K562 (cell line): Measurements from ENCODE around the gene MAGIX. TPM values are rescaled to one million over a fixed set of nuclear protein-coding genes. Genes with fewer than 3 reads are reported as not detected.

ENCODE experiments used
- ATAC-seq: fragments of 200-7000 bp; cut with Tn5 transposase; 3 replicates; pipeline ENCODE4 v1.9.1; 2020; ENCODE audit warnings: moderate library complexity
- BruUV-seq: library from RNA; stranded (reverse); fragments of 400-500 nt; replicated peaks from 2 replicates; lab custom pipeline; 2021; lab: Mats Ljungman, UMichigan
- CTCF ChIA-PET: fragments of 300-600 bp; formaldehyde crosslinking; extraction: SDS; loops from one replicate; lab custom pipeline; 2021; ENCODE audit warnings: low intra/inter-chr PET ratio; lab: Yijun Ruan, JAX
- POLR2A ChIA-PET: fragments of 300-600, 350-650 bp; sonication (Branson Sonifier 250); formaldehyde crosslinking; extraction: SDS; loops from one replicate; lab custom pipeline; 2021; ENCODE audit warnings: antibody characterized with exemption, inconsistent platforms; lab: Yijun Ruan, JAX
- DNase-seq, 4 experiments: peaks; one replicate each; pipeline versions ENCODE4 v3.0.0 to v3.0.0-alpha.2; 2011 to 2018; ENCODE audit warnings: low spot score in 3 of 4, mixed read lengths in 3 of 4; ENCODE audit errors: extremely low read depth in 1 of 4
- FAIRE-seq: peaks from 2 replicates; lab custom pipeline; 2011; peaks lifted over from hg19 to GRCh38; lab: Jason Lieb, UNC
- H2AFZ ChIP-seq: 2 replicates; pipeline ENCODE4 v1.6.0; 2011; ENCODE audit warnings: low read depth, low read length, control low read depth, inconsistent platforms
- H3K27ac ChIP-seq: fragments of 200-600 bp; 3 replicates; pipeline ENCODE4 v1.8.0; 2011; ENCODE audit warnings: low read depth, mild to moderate bottlenecking, control low read depth, inconsistent platforms, low read length, moderate library complexity, mixed read lengths; ENCODE audit errors: extremely low read depth
- H3K27me3 ChIP-seq, 2 experiments: fragments of 300-600 bp in 1 of 2; 2 replicates in 1 of 2; 3 replicates in 1 of 2; pipeline versions ENCODE4 v1.6.0 to v1.8.0; 2011; ENCODE audit warnings: inconsistent platforms in 2 of 2, low read length in 2 of 2, mild to moderate bottlenecking in 1 of 2, mixed read lengths in 1 of 2, moderate library complexity in 1 of 2; ENCODE audit not compliant: control insufficient read depth in 2 of 2, insufficient read depth in 2 of 2
- H3K36me3 ChIP-seq: fragments of 300-600 bp; 3 replicates; pipeline ENCODE4 v1.8.0; 2011; ENCODE audit warnings: mild to moderate bottlenecking, low read length, inconsistent platforms; ENCODE audit not compliant: control insufficient read depth, insufficient read depth
- H3K4me1 ChIP-seq, 2 experiments: fragments of 200-600 bp in 1 of 2; replicated peaks in 1 of 2; 2 replicates in 1 of 2; 3 replicates in 1 of 2; pipeline versions ENCODE4 v1.5.1 to v1.8.0; 2011; ENCODE audit warnings: inconsistent platforms in 2 of 2, low read length in 2 of 2, mild to moderate bottlenecking in 1 of 2, mixed read lengths in 1 of 2, moderate library complexity in 1 of 2; ENCODE audit not compliant: control insufficient read depth in 2 of 2, insufficient read depth in 2 of 2
- H3K4me2 ChIP-seq: 2 replicates; pipeline ENCODE4 v1.6.1; 2011; ENCODE audit warnings: low read length, control low read depth, inconsistent platforms, mixed read lengths; ENCODE audit not compliant: insufficient read depth
- H3K4me3 ChIP-seq: fragments of 200-600 bp; sonication (generic), shearing (Covaris generic); 2 replicates; pipeline ENCODE4 v1.5.1; 2016; ENCODE audit warnings: control low read depth, inconsistent platforms
- H3K79me2 ChIP-seq: fragments of 200-600 bp; 3 replicates; pipeline ENCODE4 v1.8.0; 2011; ENCODE audit warnings: low read length, inconsistent platforms; ENCODE audit not compliant: control insufficient read depth, insufficient read depth
- H3K9ac ChIP-seq, 2 experiments: 2 replicates each; pipeline versions ENCODE4 v1.6.0 to v1.6.1; 2011; ENCODE audit warnings: low read depth in 2 of 2, low read length in 2 of 2, control low read depth in 1 of 2, inconsistent platforms in 1 of 2, mild to moderate bottlenecking in 1 of 2, mixed read lengths in 1 of 2; ENCODE audit not compliant: insufficient read depth in 1 of 2
- H3K9me1 ChIP-seq: one replicate; pipeline ENCODE4 v1.6.0; 2011; ENCODE audit warnings: inconsistent platforms, mild to moderate bottlenecking, low read length, moderate library complexity; ENCODE audit not compliant: control insufficient read depth, insufficient read depth
- H3K9me3 ChIP-seq: replicated peaks from 2 replicates; pipeline ENCODE4 v1.5.1; 2011; ENCODE audit warnings: low read depth, low read length, inconsistent platforms; ENCODE audit not compliant: control insufficient read depth, insufficient read depth
- H4K20me1 ChIP-seq: replicated peaks from 2 replicates; pipeline ENCODE4 v1.6.1; 2011; ENCODE audit warnings: low read length, inconsistent platforms, mixed read lengths; ENCODE audit not compliant: control insufficient read depth, insufficient read depth
- ADNP ChIP-seq: fragments of 200-800 bp; sonication (Bioruptor generic); IDR thresholded peaks from 2 replicates; pipeline ENCODE4 v1.6.1; 2016; ENCODE audit warnings: missing genetic modification characterization, missing compliant biosample characterization
- BRD9 ChIP-seq: fragments of 450-650 bp; IDR thresholded peaks from 2 replicates; pipeline ENCODE4 v1.6.1; 2018; ENCODE audit warnings: low read depth; ENCODE audit not compliant: partially characterized antibody
- CREB5 ChIP-seq: fragments of 250-450 bp; sonication (Bioruptor Pico); IDR thresholded peaks from 2 replicates; pipeline ENCODE4 v1.5.0; 2020; ENCODE audit warnings: mild to moderate bottlenecking
- CXXC5 ChIP-seq: fragments of 250-450 bp; sonication (Bioruptor Pico); IDR thresholded peaks from 2 replicates; pipeline ENCODE4 v1.8.0; 2022; ENCODE audit warnings: inconsistent platforms, mild to moderate bottlenecking, moderate library complexity
- EZH2 ChIP-seq: IDR thresholded peaks from 2 replicates; pipeline ENCODE4 v1.6.1; 2012; ENCODE audit warnings: low read depth, mild to moderate bottlenecking, inconsistent platforms, low read length, borderline replicate concordance
- HSF4 ChIP-seq: fragments of 250-450 bp; sonication (Bioruptor Pico); IDR thresholded peaks from 2 replicates; pipeline ENCODE4 v2.1.2; 2022; ENCODE audit warnings: mild to moderate bottlenecking, moderate library complexity, borderline replicate concordance
- ILF3 ChIP-seq: fragments of 450-650 bp; IDR thresholded peaks from 2 replicates; pipeline ENCODE4 v1.6.1; 2018; ENCODE audit warnings: antibody characterized with exemption, mild to moderate bottlenecking, moderate library complexity, borderline replicate concordance
- KAT8 ChIP-seq: fragments of 450-650 bp; IDR thresholded peaks from 2 replicates; pipeline ENCODE4 v1.6.1; 2016; ENCODE audit warnings: low read depth, mild to moderate bottlenecking
- RB1 ChIP-seq: fragments of 450-650 bp; IDR thresholded peaks from 2 replicates; pipeline ENCODE4 v1.6.1; 2017; ENCODE audit warnings: low read depth, mild to moderate bottlenecking
- RBBP5 ChIP-seq: fragments of 200-600 bp; sonication (generic); IDR thresholded peaks from 2 replicates; pipeline ENCODE4 v1.6.1; 2012; ENCODE audit warnings: borderline replicate concordance, mild to moderate bottlenecking, low read length, control low read depth, inconsistent platforms; ENCODE audit not compliant: insufficient read depth, poor library complexity, severe bottlenecking
- RBM15 ChIP-seq: fragments of 200-400 bp; formaldehyde crosslinking; IDR thresholded peaks from 2 replicates; pipeline ENCODE4 v1.6.1; 2018; ENCODE audit warnings: mild to moderate bottlenecking, low read length, moderate library complexity; ENCODE audit not compliant: insufficient read depth
- SAP30 ChIP-seq: fragments of 200-600 bp; sonication (generic); IDR thresholded peaks from 2 replicates; pipeline ENCODE4 v1.6.1; 2012; ENCODE audit warnings: borderline replicate concordance, low read depth, mild to moderate bottlenecking, moderate library complexity, low read length, control low read depth, inconsistent platforms; ENCODE audit not compliant: insufficient read depth, poor library complexity, severe bottlenecking
- THAP12 ChIP-seq: fragments of 250-450 bp; sonication (Bioruptor Pico); IDR thresholded peaks from 2 replicates; pipeline ENCODE4 v1.9.0; 2021; ENCODE audit warnings: mild to moderate bottlenecking, inconsistent platforms
- ZFX ChIP-seq: sonication (generic); formaldehyde crosslinking; IDR thresholded peaks from 2 replicates; pipeline ENCODE4 v1.8.0; 2022; ENCODE audit warnings: mild to moderate bottlenecking, missing genetic modification reagents, moderate library complexity
- ZNF512 ChIP-seq: IDR thresholded peaks from 2 replicates; pipeline ENCODE4 v1.6.1; 2016; ENCODE audit warnings: missing genetic modification characterization, missing compliant biosample characterization
- ZNF830 ChIP-seq: fragments of 250-450 bp; sonication (Bioruptor Pico); IDR thresholded peaks from 2 replicates; pipeline ENCODE4 v1.5.0; 2021; ENCODE audit warnings: mild to moderate bottlenecking
- WGBS: fragments of 100-300 bp; shearing (Covaris generic); methylation state at CpG from one replicate; pipeline ENCODE4 v1.1.6; 2016; ENCODE audit warnings: low coverage, mixed read lengths; ENCODE audit not compliant: insufficient coverage; ENCODE audit errors: missing lambda C conversion rate; 5-methylcytosine and 5-hydroxymethylcytosine counted together
- in situ Hi-C: fragments of 300-500 bp; cut with MboI; formaldehyde crosslinking; loops from 4 replicates; pipeline ENCODE4 v1.15.0; 2018; ENCODE audit warnings: inconsistent platforms, mixed read lengths
- intact Hi-C: fragments of 100-400 bp; cut with micrococcal nuclease; formaldehyde crosslinking; loops from 2 replicates; pipeline ENCODE4 v1.14.2; 2022
- polyA plus RNA-seq, 8 experiments: library from polyadenylated mRNA; depleted of rRNA in 4 of 8; stranded (reverse) in 5 of 8; unstranded in 3 of 8; fragments of >200 nt; fragmentation: Nextera tagmentation in 2 of 8; fragmentation: Illumina TruSeq in 1 of 8; extraction: Ambion mirVana in 2 of 8; extraction: Trizol in 1 of 8; gene quantifications; 2 replicates each; pipeline versions ENCODE4 v1.2.1 to v1.2.3, GENCODE V29; 2011 to 2014; ENCODE audit warnings: inconsistent platforms in 1 of 8, missing spikeins in 1 of 8
- total RNA-seq, 7 experiments: library from RNA; depleted of rRNA in 6 of 7; stranded (reverse); fragments of >200 nt in 6 of 7; fragmentation: Illumina TruSeq in 2 of 7; extraction: Trizol in 2 of 7; gene quantifications; 2 replicates each; pipeline versions ENCODE4 v1.2.1 to v1.2.3, GENCODE V29; 2011 to 2021; ENCODE audit warnings: low replicate concordance in 1 of 7

Gene MAGIX
- total and polyA plus RNA-seq, 9 of the 15 experiments (the other 6 are each of a cell fraction or from before 2014, with no cell fraction given), result 0.08 to 3.5 (median 0.47) TPM

GRCh38 chrX:49197543-49198087, 35.1 kb downstream of the MAGIX start:
- peak overlapping the region; percentile 49; the same call in 1 of the 2 replicates for H3K4me2 ChIP-seq
- POLR2A ChIA-PET, result interaction anchor here (0.6 to 0.8 kb wide), 2 partner anchors 17 to 23 kb away, joined by 3 to 5 read pairs; no protein-coding TSS in a partner anchor
- TF ChIP-seq CXXC5, result no peak
- TF ChIP-seq RBM15, result no peak
- no peak for TF ChIP-seq THAP12 (CRISPR knock-in tag)
- TF ChIP-seq RBBP5, result no peak
- no peak for TF ChIP-seq KAT8
- TF ChIP-seq RB1, result no peak
- no peak for TF ChIP-seq ADNP
- TF ChIP-seq BRD9, result no peak
- no peak for TF ChIP-seq EZH2
- no peak for TF ChIP-seq ILF3
- TF ChIP-seq HSF4 (CRISPR knock-in tag), result no peak
- no peak for TF ChIP-seq ZNF830 (CRISPR knock-in tag)
- TF ChIP-seq ZNF512 (tag), result no peak
- TF ChIP-seq SAP30, result no peak
- TF ChIP-seq ZFX, result no peak
- no peak for TF ChIP-seq CREB5

More at GRCh38 chrX:49197543-49198087, 35.1 kb downstream of the MAGIX start:
- Histone ChIP-seq H3K4me3 (no peak overlapping the region), H3K27me3 (no peaks in the 10 kb centered on the region), H4K20me1 (no peaks in the 10 kb centered on the region), H3K36me3 (no peaks in the 10 kb centered on the region), H3K27ac (no peak overlapping the region), H3K9me1 (no peaks in the 10 kb centered on the region), H3K79me2 (no peaks in the 10 kb centered on the region), H3K9ac (peak overlapping the region in 1 of 2 experiments; percentile 49; a peak in 3 of 4 replicates), H3K4me1 (peaks cover 30 to 37% of the 10 kb centered on the region in 2 experiments; a peak in 4 of 5 replicates), H2AFZ (peak overlapping the region; percentile 51; the same call in 1 of the 2 replicates), H3K9me3 (no peaks in the 10 kb centered on the region)
- BruUV-seq, result no TSS peak
- CTCF ChIA-PET, result no interaction called here
- WGBS, result 52% methylated on average over 9 of the region's 13 CpGs
- FAIRE-seq (no peak), ATAC-seq (no peak), DNase-seq (no peak)
- intact Hi-C loops, result no loop called here
- in situ Hi-C loops, result no loop called here
